HEK293 (cell line): Measurements from ENCODE around the gene OR52E5.

Experiments used
- CTCF ChIA-PET: fragments of 350-600 bp; formaldehyde crosslinking; extraction: SDS; loops from one replicate; lab custom pipeline; 2021; ENCODE audit warnings: antibody characterized with exemption; lab: Yijun Ruan, JAX
- POLR2A ChIA-PET: fragments of 300-600 bp; formaldehyde crosslinking; extraction: SDS; loops from one replicate; lab custom pipeline; 2020; ENCODE audit warnings: antibody characterized with exemption, inconsistent platforms; lab: Yijun Ruan, JAX
- H3K27ac ChIP-seq: fragments of 200-500 bp; sonication (Bioruptor generic); 2 replicates; pipeline ENCODE4 v1.5.1; 2014; ENCODE audit warnings: low read depth, low read length, control low read depth, inconsistent platforms; ENCODE audit errors: extremely low read depth
- H3K36me3 ChIP-seq, 2 experiments: fragments of 200-500 bp in 1 of 2; sonication (Bioruptor generic) in 1 of 2; 1 replicate in 1 of 2; 2 replicates in 1 of 2; pipeline ENCODE4 v1.5.1; 2014 to 2017; ENCODE audit warnings: inconsistent platforms in 2 of 2, low read length in 2 of 2; ENCODE audit not compliant: control insufficient read depth in 2 of 2, insufficient read depth in 1 of 2
- H3K4me1 ChIP-seq: fragments of 200-500 bp; sonication (Bioruptor generic); 2 replicates; pipeline ENCODE4 v1.5.1; 2014; ENCODE audit warnings: mild to moderate bottlenecking, low read length, inconsistent platforms; ENCODE audit not compliant: control insufficient read depth, insufficient read depth
- H3K4me3 ChIP-seq: 2 replicates; pipeline ENCODE4 v1.5.1; 2011; ENCODE audit warnings: low read depth, mild to moderate bottlenecking, control low read depth, low read length, moderate library complexity
- H3K9me3 ChIP-seq: fragments of 200-500 bp; sonication (Bioruptor generic); 2 replicates; pipeline ENCODE4 v1.5.1; 2014; ENCODE audit warnings: low read depth, low read length, inconsistent platforms; ENCODE audit not compliant: control insufficient read depth, insufficient read depth
- GLI4 ChIP-seq: fragments of 450-650 bp; formaldehyde crosslinking; IDR thresholded peaks from 2 replicates; pipeline ENCODE4 v1.5.1; 2016; ENCODE audit warnings: missing biosample characterization, missing genetic modification characterization
- KLF1 ChIP-seq: fragments of 450-650 bp; formaldehyde crosslinking; IDR thresholded peaks from 2 replicates; pipeline ENCODE4 v1.5.1; 2016; ENCODE audit warnings: missing biosample characterization, missing genetic modification characterization
- PRDM1 ChIP-seq: fragments of 450-650 bp; formaldehyde crosslinking; IDR thresholded peaks from 2 replicates; pipeline ENCODE4; 2016; ENCODE audit warnings: missing biosample characterization, missing genetic modification characterization
- SP7 ChIP-seq: fragments of 450-650 bp; formaldehyde crosslinking; IDR thresholded peaks from 2 replicates; pipeline ENCODE4 v1.5.1; 2016; ENCODE audit warnings: missing biosample characterization, missing genetic modification characterization
- TCF7L2 ChIP-seq: IDR thresholded peaks from 2 replicates; pipeline ENCODE4 v1.6.1; 2011; ENCODE audit warnings: low read depth, mild to moderate bottlenecking, inconsistent platforms, low read length, moderate library complexity, borderline replicate concordance
- ZBTB44 ChIP-seq: fragments of 450-650 bp; IDR thresholded peaks from 2 replicates; pipeline ENCODE4 v1.5.1; 2018; ENCODE audit warnings: missing biosample characterization, mild to moderate bottlenecking, missing genetic modification characterization
- ZBTB7A ChIP-seq: fragments of 450-650 bp; formaldehyde crosslinking; IDR thresholded peaks from 2 replicates; pipeline ENCODE4 v1.5.1; 2016; ENCODE audit warnings: low read depth, missing biosample characterization, missing genetic modification characterization
- ZNF138 ChIP-seq: fragments of 450-650 bp; formaldehyde crosslinking; IDR thresholded peaks from 2 replicates; pipeline ENCODE4 v1.5.1; 2016; ENCODE audit warnings: missing biosample characterization, missing genetic modification characterization, borderline replicate concordance
- ZNF16 ChIP-seq: fragments of 450-650 bp; formaldehyde crosslinking; IDR thresholded peaks from 2 replicates; pipeline ENCODE4 v1.5.1; 2016; ENCODE audit warnings: low read depth, missing biosample characterization, missing genetic modification characterization
- ZNF239 ChIP-seq: fragments of 450-650 bp; formaldehyde crosslinking; IDR thresholded peaks from 2 replicates; pipeline ENCODE4 v1.5.1; 2016; ENCODE audit warnings: missing biosample characterization, missing genetic modification characterization
- ZNF324 ChIP-seq: fragments of 450-650 bp; formaldehyde crosslinking; IDR thresholded peaks from 2 replicates; pipeline ENCODE4 v1.5.1; 2016; ENCODE audit warnings: missing biosample characterization, missing genetic modification characterization
- ZNF423 ChIP-seq: fragments of 450-650 bp; formaldehyde crosslinking; IDR thresholded peaks from 2 replicates; pipeline ENCODE4 v1.5.1; 2016; ENCODE audit warnings: missing biosample characterization, missing genetic modification characterization
- ZNF510 ChIP-seq: fragments of 450-650 bp; formaldehyde crosslinking; IDR thresholded peaks from 2 replicates; pipeline ENCODE4 v1.5.1; 2018; ENCODE audit warnings: mild to moderate bottlenecking, missing genetic modification characterization, missing biosample characterization; ENCODE audit not compliant: insufficient replicate concordance
- ZNF544 ChIP-seq: fragments of 450-650 bp; formaldehyde crosslinking; IDR thresholded peaks from 2 replicates; pipeline ENCODE4 v1.5.0; 2017; ENCODE audit warnings: missing biosample characterization, missing genetic modification characterization
- ZNF629 ChIP-seq: fragments of 450-650 bp; formaldehyde crosslinking; IDR thresholded peaks from 2 replicates; pipeline ENCODE4 v1.5.1; 2017; ENCODE audit warnings: missing biosample characterization, missing genetic modification characterization
- ZNF747 ChIP-seq: fragments of 450-650 bp; formaldehyde crosslinking; IDR thresholded peaks from 2 replicates; pipeline ENCODE4 v1.5.1; 2016; ENCODE audit warnings: missing biosample characterization, missing genetic modification characterization
- ZNF768 ChIP-seq: fragments of 450-650 bp; formaldehyde crosslinking; IDR thresholded peaks from 2 replicates; pipeline ENCODE4 v1.5.1; 2018; ENCODE audit warnings: missing biosample characterization, mild to moderate bottlenecking, missing genetic modification characterization
- ZSCAN18 ChIP-seq: fragments of 450-650 bp; formaldehyde crosslinking; IDR thresholded peaks from 2 replicates; pipeline ENCODE4 v1.5.1; 2016; ENCODE audit warnings: missing biosample characterization, missing genetic modification characterization
- TF ChIP-seq, protein P1 (sequence below): fragments of 450-650 bp; formaldehyde crosslinking; IDR thresholded peaks from 2 replicates; pipeline ENCODE4 v1.5.1; 2016; ENCODE audit warnings: missing biosample characterization, missing genetic modification characterization
- TF ChIP-seq, protein P2 (sequence below): fragments of 450-650 bp; formaldehyde crosslinking; optimal IDR thresholded peaks from 2 replicates; pipeline ENCODE3; 2016; ENCODE audit warnings: missing biosample characterization, mild to moderate bottlenecking, missing genetic modification characterization

OR52E5 gene

GRCh38 chr11:5892908-5893307 is at the start of gene OR52E5:
OR52E5 (plus strand) TSS chr11:5893208; CDS start chr11:5900777, 7,569 bp downstream.
- TF ChIP-seq ZBTB44 (no peak), GLI4 (tag by site-specific recombination) (no peak), ZNF239 (tag by site-specific recombination) (no peak), SP7 (tag by site-specific recombination) (no peak), ZBTB7A (tag by site-specific recombination) (no peak), TCF7L2 (no peak), ZNF138 (tag by site-specific recombination) (no peak), ZNF423 (tag by site-specific recombination) (no peak), PRDM1 (no peak)
- TF ChIP-seq, protein P1, sequence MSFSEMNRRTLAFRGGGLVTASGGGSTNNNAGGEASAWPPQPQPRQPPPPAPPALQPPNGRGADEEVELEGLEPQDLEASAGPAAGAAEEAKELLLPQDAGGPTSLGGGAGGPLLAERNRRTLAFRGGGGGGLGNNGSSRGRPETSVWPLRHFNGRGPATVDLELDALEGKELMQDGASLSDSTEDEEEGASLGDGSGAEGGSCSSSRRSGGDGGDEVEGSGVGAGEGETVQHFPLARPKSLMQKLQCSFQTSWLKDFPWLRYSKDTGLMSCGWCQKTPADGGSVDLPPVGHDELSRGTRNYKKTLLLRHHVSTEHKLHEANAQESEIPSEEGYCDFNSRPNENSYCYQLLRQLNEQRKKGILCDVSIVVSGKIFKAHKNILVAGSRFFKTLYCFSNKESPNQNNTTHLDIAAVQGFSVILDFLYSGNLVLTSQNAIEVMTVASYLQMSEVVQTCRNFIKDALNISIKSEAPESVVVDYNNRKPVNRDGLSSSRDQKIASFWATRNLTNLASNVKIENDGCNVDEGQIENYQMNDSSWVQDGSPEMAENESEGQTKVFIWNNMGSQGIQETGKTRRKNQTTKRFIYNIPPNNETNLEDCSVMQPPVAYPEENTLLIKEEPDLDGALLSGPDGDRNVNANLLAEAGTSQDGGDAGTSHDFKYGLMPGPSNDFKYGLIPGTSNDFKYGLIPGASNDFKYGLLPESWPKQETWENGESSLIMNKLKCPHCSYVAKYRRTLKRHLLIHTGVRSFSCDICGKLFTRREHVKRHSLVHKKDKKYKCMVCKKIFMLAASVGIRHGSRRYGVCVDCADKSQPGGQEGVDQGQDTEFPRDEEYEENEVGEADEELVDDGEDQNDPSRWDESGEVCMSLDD, result no peak
- TF ChIP-seq, protein P2, sequence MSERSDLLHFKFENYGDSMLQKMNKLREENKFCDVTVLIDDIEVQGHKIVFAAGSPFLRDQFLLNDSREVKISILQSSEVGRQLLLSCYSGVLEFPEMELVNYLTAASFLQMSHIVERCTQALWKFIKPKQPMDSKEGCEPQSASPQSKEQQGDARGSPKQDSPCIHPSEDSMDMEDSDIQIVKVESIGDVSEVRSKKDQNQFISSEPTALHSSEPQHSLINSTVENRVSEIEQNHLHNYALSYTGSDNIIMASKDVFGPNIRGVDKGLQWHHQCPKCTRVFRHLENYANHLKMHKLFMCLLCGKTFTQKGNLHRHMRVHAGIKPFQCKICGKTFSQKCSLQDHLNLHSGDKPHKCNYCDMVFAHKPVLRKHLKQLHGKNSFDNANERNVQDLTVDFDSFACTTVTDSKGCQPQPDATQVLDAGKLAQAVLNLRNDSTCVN, result no peak
- no peaks in the 10 kb centered on the region for H3K9me3 ChIP-seq
- CTCF ChIA-PET, result interaction anchor here (1.4 kb wide), 1 partner anchor 9 kb away, joined by 4 read pairs; no protein-coding TSS in a partner anchor
- H3K36me3 ChIP-seq, result no peaks in the 10 kb centered on the region
- H3K27ac ChIP-seq, result no peak within 1 kb of the TSS
- H3K4me1 ChIP-seq, result no peaks in the 10 kb centered on the region
- H3K4me3 ChIP-seq, result no peak within 1 kb of the TSS
- POLR2A ChIA-PET, result no interaction called here

- no peak overlapping the region for H3K27ac ChIP-seq
- CTCF ChIA-PET, result no interaction called here
- no peaks in the 10 kb centered on the region for H3K4me1 ChIP-seq
- TF ChIP-seq ZNF510 (tag by site-specific recombination) (no peak), ZNF768 (tag by site-specific recombination) (no peak), ZNF629 (tag by site-specific recombination) (no peak), ZSCAN18 (tag by site-specific recombination) (no peak), ZNF16 (tag by site-specific recombination) (no peak), ZNF747 (tag by site-specific recombination) (no peak), KLF1 (tag by site-specific recombination) (no peak), ZNF324 (tag by site-specific recombination) (no peak), ZNF544 (tag by site-specific recombination) (no peak)
- POLR2A ChIA-PET, result no interaction called here
- no peaks in the 10 kb centered on the region for H3K9me3 ChIP-seq
- no peaks in the 10 kb centered on the region for H3K36me3 ChIP-seq
- no peak overlapping the region for H3K4me3 ChIP-seq
Observed at GRCh38 chr11:5846701-5847100, 46.3 kb upstream of the OR52E5 start.
